Gastrocnemius medialis (tissue), 4 donors: Measurements from ENCODE around the gene PRKCQ. TPM values are rescaled to one million over a fixed set of nuclear protein-coding genes. Genes with fewer than 3 reads are reported as not detected.

Experiments
- ATAC-seq, 2 donors: fragments of 150-250 bp; one replicate each; pipeline ENCODE4 v1.9.1; 2016
- DNase-seq, 2 donors: peaks; one replicate each; pipeline ENCODE4 v3.0.0-alpha.2; 2019
- H3K27ac ChIP-seq, 4 donors: fragments of 200-600 bp; sonication (generic); 1 replicate in 1 of 4; 2 replicates in 3 of 4; pipeline ENCODE4 v1.5.1; 2016 to 2018; ENCODE audit warnings: mild to moderate bottlenecking in 2 of 4, moderate library complexity in 1 of 4
- H3K27me3 ChIP-seq, 3 donors: fragments of 200-600 bp; sonication (generic) in 2 of 3; 1 replicate in 1 of 3; 2 replicates in 2 of 3; pipeline versions ENCODE4 v1.5.1 to v1.6.0; 2016 to 2019; ENCODE audit warnings: mild to moderate bottlenecking in 1 of 3, moderate library complexity in 1 of 3
- H3K36me3 ChIP-seq, 2 donors: fragments of 200-600 bp; sonication (generic) in 1 of 2; one replicate each; pipeline ENCODE4 v1.5.1; 2017 to 2018
- H3K4me1 ChIP-seq, 2 donors: fragments of 200-600 bp; sonication (generic) in 1 of 2; one replicate each; pipeline ENCODE4 v1.5.1; 2016 to 2017; ENCODE audit warnings: mild to moderate bottlenecking in 2 of 2
- H3K4me3 ChIP-seq, 4 donors: fragments of 200-600 bp; sonication (generic) in 3 of 4; 1 replicate in 1 of 4; 2 replicates in 3 of 4; pipeline ENCODE4 v1.5.1; 2016 to 2019; ENCODE audit warnings: mild to moderate bottlenecking in 2 of 4
- H3K9me3 ChIP-seq, 3 donors: fragments of 200-600 bp; sonication (generic) in 2 of 3; 1 replicate in 1 of 3; 2 replicates in 2 of 3; pipeline ENCODE4 v1.5.1; 2016 to 2019
- CTCF ChIP-seq, 5 experiments: fragments of 450-650 bp in 3 of 5; fragments of 200-600 bp in 2 of 5; sonication (generic) in 2 of 5; IDR thresholded peaks in 4 of 5; conservative IDR thresholded peaks in 1 of 5; 1 replicate in 4 of 5; 2 replicates in 1 of 5; pipeline ENCODE4 v1.5.1; 2016 to 2019; ENCODE audit warnings: antibody characterized with exemption in 5 of 5, mild to moderate bottlenecking in 3 of 5, moderate library complexity in 3 of 5
- POLR2A ChIP-seq, 2 donors: fragments of 450-650 bp; IDR thresholded peaks; one replicate each; pipeline ENCODE4 v1.6.1; 2017; ENCODE audit warnings: antibody characterized with exemption in 2 of 2, mild to moderate bottlenecking in 2 of 2, moderate library complexity in 2 of 2
- in situ Hi-C, 4 donors: fragments of 200-750 bp; cut with MboI; loops; one replicate each; pipeline versions ENCODE4 v1.15.0 to v1.8.0; 2017; ENCODE audit warnings: low sequenced_read_pairs in 4 of 4
- intact Hi-C: fragments of 100-400 bp; cut with DNase I; formaldehyde crosslinking; loops from one replicate; pipeline ENCODE4 v1.15.1; 2023; ENCODE audit warnings: low total_unique reads
- total RNA-seq, 4 donors: library from RNA; depleted of rRNA; stranded (reverse); fragments of >200 nt; gene quantifications; one replicate each; pipeline versions ENCODE4 v1.1.0 to v1.2.3, GENCODE V29; 2016

PRKCQ gene
- total RNA-seq, 4 donors from 2014 or later, result 25.8 to 70.7 (median 38.8) TPM

GRCh38 chr10:6580279-6581029 lies 378 bp upstream of the PRKCQ start:
- in situ Hi-C loops (loop anchor here in 1 of 4 donors (5.0 to 10.0 kb wide), 2 partner anchors 63 to 64 kb away; no protein-coding TSS in a partner anchor), intact Hi-C loops (loop anchor here (1.0 to 10.0 kb wide), 7 partner anchors 65 to 896 kb away; partner anchors contain the start of gene TASOR2)
- Histone ChIP-seq H3K4me1 (peaks cover 15 to 18% of the 10 kb centered on the region in 2 donors), H3K4me3 (peak overlapping the region; percentile 69 to 74 (median 73)), H3K9me3 (no peaks in the 10 kb centered on the region), H3K27ac (peak overlapping the region; percentile 93 to 96 (median 94)), H3K27me3 (no peaks in the 10 kb centered on the region), H3K36me3 (peaks cover 0 to 25% of the 10 kb centered on the region in 2 donors)
- ATAC-seq (peak; percentile 71 to 72), DNase-seq (peak; percentile 65 to 86)
- TF ChIP-seq POLR2A (IDR thresholded peaks at IDR 0.05), result peak; percentile 92
- peak in 4 of 5 experiments; percentile 76 to 92 (median 90) for TF ChIP-seq CTCF (IDR thresholded peaks at IDR 0.05 in 4 of 5, conservative IDR thresholded peaks at IDR 0.05 in 1 of 5)

GRCh38 chr10:6579183-6579903 lies 733 bp downstream of the PRKCQ start:
- Histone ChIP-seq H3K27me3 (no peaks in the 10 kb centered on the region), H3K9me3 (no peaks in the 10 kb centered on the region), H3K4me3 (peak overlapping the region; percentile 69 to 74 (median 72)), H3K4me1 (peaks cover 15 to 18% of the 10 kb centered on the region in 2 donors), H3K36me3 (peaks cover 0 to 14% of the 10 kb centered on the region in 2 donors), H3K27ac (peak overlapping the region; percentile 93 to 96 (median 94))
- TF ChIP-seq POLR2A (IDR thresholded peaks at IDR 0.05) (no peak), CTCF (IDR thresholded peaks at IDR 0.05 in 4 of 5, conservative IDR thresholded peaks at IDR 0.05 in 1 of 5) (no peak)
- ATAC-seq (peak; percentile 7 to 17), DNase-seq (peak in 1 of 2 donors; percentile 36)
- in situ Hi-C loops (no loop called here), intact Hi-C loops (no loop called here)

- no peak for DNase-seq
- peak overlapping the region; percentile 93 to 96 (median 94) for H3K27ac ChIP-seq
- H3K27me3 ChIP-seq, result no peaks in the 10 kb centered on the region
- ATAC-seq, result no peak
- no peak overlapping the region for H3K4me3 ChIP-seq
- TF ChIP-seq CTCF (IDR thresholded peaks at IDR 0.05 in 4 of 5, conservative IDR thresholded peaks at IDR 0.05 in 1 of 5) (no peak), POLR2A (IDR thresholded peaks at IDR 0.05) (no peak)
- in situ Hi-C loops, result no loop called here
- H3K36me3 ChIP-seq, result peaks cover 0 to 9% of the 10 kb centered on the region in 2 donors
- no peaks in the 10 kb centered on the region for H3K9me3 ChIP-seq
- H3K4me1 ChIP-seq, result peaks cover 15 to 18% of the 10 kb centered on the region in 2 donors
- intact Hi-C loops, result no loop called here
These were observed 1.3 kb downstream of the PRKCQ start for GRCh38 chr10:6578795-6579182.

GRCh38 chr10:6578251-6578771 lies 1.8 kb downstream of the PRKCQ start:
- TF ChIP-seq POLR2A (IDR thresholded peaks at IDR 0.05) (no peak), CTCF (IDR thresholded peaks at IDR 0.05 in 4 of 5, conservative IDR thresholded peaks at IDR 0.05 in 1 of 5) (no peak)
- ATAC-seq, result no peak
- H3K9me3 ChIP-seq, result no peaks in the 10 kb centered on the region
- DNase-seq, result no peak
- peaks cover 0 to 4% of the 10 kb centered on the region in 2 donors for H3K36me3 ChIP-seq
- H3K4me3 ChIP-seq, result no peak overlapping the region
- intact Hi-C loops, result no loop called here
- peak overlapping the region in 3 of 4 donors; percentile 93 to 96 (median 94) for H3K27ac ChIP-seq
- H3K27me3 ChIP-seq, result no peaks in the 10 kb centered on the region
- peaks cover 15 to 18% of the 10 kb centered on the region in 2 donors for H3K4me1 ChIP-seq
- in situ Hi-C loops, result no loop called here
